ENCODE results near the gene KIFC1.

DNA sequence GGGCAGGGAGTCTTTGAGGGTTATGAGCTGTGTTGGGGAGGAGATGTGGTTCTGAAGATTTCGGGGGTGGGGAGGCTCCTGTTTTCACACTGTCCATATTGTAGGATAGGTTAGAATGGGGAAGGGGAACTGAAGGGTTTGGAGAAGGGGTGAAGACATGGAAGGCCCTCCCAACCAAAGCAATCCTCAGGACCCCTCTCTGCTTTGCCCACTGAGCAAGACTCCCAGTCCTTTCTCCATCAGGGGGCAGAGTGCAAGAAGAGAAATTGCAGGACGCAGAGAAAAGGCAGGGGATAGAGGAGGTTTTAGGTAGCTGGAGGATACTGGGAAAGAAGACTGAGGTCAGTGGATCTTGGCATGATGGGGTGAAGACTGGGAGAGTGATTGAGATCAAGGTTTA, 32.2 kb downstream of the KIFC1 start:
- TF ChIP-seq, protein P1, sequence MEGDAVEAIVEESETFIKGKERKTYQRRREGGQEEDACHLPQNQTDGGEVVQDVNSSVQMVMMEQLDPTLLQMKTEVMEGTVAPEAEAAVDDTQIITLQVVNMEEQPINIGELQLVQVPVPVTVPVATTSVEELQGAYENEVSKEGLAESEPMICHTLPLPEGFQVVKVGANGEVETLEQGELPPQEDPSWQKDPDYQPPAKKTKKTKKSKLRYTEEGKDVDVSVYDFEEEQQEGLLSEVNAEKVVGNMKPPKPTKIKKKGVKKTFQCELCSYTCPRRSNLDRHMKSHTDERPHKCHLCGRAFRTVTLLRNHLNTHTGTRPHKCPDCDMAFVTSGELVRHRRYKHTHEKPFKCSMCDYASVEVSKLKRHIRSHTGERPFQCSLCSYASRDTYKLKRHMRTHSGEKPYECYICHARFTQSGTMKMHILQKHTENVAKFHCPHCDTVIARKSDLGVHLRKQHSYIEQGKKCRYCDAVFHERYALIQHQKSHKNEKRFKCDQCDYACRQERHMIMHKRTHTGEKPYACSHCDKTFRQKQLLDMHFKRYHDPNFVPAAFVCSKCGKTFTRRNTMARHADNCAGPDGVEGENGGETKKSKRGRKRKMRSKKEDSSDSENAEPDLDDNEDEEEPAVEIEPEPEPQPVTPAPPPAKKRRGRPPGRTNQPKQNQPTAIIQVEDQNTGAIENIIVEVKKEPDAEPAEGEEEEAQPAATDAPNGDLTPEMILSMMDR (IDR thresholded peaks at IDR 0.05) = no peak
- no peak for TF ChIP-seq POLR2A (IDR thresholded peaks at IDR 0.05)

Data from thyroid gland (tissue), 4 donors.